COLO668 (cell line): Measurements from ENCODE around the gene MIER1.
A peak's percentile ranks its signal among the peaks of the same experiment; 100 is the strongest.
"Not testable (repeated sequence)": the region's sequence is repeated elsewhere in the genome, so short reads cannot be mapped to it uniquely, and the experiment has no call there.

Experiments used
- DNase-seq: peaks from one replicate; lab custom pipeline; 2025; ENCODE audit not compliant: unreplicated experiment; lab: John Stamatoyannopoulos, UW

MIER1 gene

DNA sequence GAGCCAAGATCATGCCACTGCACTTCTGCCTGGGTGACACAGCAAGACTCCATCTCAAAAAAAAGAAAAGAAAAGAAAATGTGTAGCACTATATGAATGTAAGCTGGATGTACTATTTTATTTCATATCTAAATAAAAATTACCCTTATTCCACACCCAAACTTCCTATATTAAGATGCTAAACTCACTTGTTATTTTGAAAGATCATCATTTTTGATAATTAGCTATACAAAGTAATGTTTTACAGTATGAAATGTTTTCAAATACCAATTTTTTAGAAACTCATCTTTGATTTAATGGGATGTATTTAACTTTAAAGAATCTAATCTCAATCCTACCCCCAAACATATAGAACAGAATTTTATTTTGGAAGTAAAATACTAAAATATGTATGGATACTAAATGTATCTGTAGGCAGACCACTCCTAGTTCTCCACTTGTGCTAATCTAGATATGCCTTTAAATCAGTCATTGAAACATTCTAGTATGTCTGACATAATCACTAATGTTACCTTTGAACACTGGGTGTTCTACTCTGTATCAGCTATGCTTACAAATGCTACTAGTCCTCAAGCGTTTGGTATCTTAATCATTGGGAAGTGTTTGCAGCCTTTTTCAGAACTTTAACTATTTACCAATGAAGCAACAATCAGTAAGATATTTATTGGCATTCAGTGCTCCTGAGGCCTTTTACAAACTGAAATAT lies 12.9 kb downstream of the MIER1 start:
- DNase-seq = no peak

DNA sequence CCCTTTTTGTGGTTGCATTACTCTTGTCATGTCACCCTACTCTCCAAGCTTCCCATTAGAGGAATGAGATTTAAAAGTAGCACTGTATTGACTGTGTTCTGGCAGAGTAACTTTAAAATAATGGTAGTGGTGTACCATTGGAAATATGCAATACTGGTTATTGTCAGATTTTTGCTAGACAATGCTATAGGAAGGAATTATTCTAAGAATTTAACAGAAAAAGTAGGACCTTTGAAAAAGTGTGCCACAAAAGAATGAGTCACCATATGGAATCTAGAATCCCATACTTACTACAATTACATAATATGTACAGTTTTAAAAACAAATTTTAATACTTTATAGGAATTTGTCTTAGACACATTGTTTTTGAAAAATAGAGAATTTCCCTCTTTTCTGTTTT lies 13.8 kb downstream of the MIER1 start:
- DNase-seq = no peak

DNA sequence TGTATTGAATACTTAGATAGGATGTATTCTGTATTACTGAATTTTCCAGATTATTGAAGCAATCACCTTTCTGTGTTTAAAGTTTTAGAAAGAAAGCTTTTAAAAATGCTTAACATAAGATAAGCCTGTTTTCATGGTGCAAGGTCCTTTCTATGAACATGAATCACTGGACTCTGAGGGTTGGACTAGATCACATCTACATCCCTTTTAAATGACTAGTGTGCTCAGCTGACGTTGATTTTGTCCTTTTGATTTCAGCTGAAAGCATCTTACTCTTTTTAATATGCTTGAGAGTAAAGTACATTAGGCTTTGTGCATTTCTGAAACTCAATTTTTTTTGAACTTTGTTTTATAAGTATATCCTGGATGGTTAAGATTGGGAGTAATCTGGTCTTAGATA lies 16.2 kb downstream of the MIER1 start:
- DNase-seq = no peak

DNA sequence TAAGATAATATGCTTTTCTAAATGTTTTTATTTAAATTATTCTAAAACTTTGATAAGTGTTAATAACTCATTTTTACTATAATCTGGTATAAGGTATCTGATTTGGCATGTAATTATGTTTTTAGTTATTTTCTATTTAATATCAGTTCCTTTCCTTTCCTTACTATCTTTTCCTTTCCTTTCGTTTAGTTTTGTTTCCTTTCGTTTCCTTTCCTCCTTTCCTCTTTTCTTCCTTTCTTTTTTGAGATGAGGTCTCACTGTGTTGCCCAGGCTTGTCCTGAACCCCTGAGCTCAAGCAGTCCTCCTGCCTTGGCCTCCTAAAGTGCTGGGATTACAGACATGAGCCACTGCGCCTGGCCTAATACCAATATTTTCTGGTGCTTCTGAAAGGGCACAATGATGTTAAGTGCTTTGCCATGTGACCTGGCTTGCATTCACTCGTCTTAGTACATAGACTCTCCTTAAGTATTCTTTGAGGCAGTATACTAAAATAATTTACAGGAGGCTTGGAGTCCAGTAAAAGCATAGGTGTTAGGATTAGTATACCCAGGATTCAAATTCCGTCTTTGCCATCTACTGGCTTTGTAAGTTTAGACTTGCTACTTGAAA lies 18.7 kb downstream of the MIER1 start:
- no peak for DNase-seq

DNA sequence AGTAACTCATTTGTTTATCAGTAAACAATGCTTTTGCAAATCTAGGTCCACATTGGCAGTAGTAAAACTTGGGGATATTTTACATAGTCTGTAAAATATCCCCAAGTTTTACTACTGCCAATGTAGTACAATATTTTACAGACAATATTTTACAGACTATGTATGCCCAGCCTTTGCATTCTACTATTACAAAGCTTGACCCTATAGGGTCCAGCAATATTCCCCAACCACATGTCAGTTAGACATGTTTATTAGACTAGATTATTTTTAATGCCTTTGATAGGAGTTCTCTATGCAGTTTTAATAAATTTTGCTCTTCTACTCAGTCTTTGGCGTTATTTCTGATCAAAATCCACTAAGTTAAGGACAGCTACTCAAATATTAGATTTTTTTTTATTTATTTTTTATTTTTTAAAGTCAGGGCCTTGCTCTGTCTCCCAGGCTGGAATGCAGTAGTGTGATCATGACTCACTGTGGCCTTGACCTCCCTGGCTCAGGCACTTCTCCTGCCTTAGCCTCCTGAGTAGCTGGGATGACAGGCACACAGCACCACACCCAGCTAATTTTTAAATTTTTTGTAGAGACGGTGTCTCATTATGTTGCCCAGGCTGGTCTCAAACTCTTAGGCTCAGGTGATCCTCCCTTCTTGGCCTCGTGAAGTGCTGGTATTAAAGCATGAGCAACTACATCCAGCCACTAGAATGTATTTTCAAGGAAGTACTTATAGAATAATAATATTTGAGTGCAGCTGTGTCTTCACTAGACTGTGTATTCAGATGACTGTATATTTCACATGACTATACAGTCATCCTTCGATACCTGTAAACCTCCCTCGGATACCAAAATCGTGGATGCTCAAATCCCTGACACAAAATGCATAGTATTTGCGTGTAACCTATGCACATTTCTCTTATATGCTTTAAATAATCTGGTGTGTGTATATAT lies 19.8 kb downstream of the MIER1 start:
- no peak for DNase-seq

DNA sequence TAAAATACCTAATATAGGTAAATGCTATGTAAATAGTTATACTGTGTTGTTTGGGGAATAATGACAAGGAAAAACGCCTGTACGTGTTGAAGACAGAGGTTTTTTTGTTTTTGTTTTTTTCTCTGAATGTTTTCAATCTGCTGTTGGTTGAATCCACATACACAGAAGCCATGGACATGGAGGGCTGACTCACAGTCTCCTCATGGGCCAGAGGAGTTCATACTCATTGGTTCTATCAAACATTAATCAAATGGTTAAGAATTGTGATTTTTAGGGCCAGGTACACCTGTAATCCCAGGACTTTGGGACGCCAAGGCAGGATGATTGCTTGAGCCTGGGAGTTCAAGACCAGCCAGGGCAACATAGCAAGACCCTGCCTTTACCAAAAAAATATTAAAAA lies 20.5 kb downstream of the MIER1 start:
- DNase-seq = no peak

DNA sequence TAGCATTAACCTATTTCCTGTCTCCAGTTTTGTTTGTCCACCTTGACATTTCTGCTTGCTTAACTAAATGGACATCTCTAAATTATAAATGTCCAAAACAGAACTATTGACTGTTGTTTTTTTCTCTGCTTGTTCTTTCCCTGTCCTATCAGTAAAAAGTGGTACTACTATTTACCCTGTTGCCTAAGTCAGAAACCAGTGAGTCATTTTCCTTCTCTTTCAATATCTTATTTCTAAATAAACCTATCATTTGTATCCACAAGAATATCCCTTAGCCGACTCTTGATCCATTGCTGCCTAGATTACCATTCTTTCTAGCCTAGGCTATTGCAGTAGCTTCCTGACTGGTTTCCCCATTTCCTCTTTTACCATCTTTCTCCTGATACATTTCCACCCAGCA lies 22.5 kb downstream of the MIER1 start:
- DNase-seq = no peak

DNA sequence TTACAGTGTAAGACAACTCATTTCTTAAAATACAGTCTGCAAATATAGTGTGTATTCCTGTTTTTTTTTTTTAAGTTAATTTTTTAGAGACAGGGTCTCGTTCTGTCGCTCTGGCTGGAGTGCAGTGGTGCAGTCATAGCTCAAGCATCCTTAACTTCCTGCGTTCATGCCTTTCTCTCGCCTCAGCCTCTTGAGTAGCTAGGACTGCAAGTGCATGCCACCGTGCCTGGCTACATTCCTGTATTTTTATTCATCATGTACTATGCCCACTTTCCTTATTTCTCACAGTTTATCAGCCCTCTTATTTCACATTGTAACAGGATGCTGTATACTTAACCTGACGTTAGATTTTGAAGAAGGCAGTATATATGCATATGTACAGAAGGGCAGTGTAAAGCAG lies 26.7 kb downstream of the MIER1 start:
- no peak for DNase-seq

DNA sequence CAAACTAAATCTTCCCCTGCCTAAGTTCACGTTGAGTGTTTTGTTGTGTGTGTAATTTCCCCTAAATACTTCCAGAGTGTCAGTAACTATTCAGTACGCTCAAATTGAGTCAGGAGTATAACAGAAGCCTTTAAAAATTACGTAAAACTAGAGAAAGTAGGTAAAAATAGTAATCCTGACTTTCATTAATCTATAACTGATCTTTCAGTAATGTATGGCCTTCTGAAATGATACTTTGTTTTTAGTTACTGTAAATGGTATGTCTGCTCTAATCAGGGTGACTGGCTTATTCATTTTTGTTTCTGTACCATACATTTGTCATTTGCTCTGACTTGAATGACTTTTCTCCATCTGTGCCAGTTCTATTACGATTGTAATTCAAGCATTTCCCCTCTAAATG lies 29.4 kb downstream of the MIER1 start:
- no peak for DNase-seq

DNA sequence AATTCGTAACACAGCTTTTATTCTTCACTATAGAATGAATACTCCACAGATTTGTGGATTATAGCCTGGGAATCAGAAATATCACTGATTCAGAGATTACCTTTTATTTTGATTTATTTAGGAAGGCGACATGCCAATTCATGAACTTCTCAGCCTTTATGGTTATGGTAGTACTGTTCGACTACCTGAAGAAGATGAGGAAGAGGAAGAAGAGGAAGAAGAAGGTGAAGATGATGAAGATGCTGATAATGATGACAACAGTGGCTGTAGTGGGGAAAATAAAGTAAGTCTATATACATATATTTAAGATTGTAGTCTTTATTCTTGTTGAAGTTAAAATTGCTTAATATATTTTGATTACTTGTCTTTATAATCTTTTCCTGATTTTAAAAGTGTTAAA lies 33.1 kb downstream of the MIER1 start:
- DNase-seq = no peak

DNA sequence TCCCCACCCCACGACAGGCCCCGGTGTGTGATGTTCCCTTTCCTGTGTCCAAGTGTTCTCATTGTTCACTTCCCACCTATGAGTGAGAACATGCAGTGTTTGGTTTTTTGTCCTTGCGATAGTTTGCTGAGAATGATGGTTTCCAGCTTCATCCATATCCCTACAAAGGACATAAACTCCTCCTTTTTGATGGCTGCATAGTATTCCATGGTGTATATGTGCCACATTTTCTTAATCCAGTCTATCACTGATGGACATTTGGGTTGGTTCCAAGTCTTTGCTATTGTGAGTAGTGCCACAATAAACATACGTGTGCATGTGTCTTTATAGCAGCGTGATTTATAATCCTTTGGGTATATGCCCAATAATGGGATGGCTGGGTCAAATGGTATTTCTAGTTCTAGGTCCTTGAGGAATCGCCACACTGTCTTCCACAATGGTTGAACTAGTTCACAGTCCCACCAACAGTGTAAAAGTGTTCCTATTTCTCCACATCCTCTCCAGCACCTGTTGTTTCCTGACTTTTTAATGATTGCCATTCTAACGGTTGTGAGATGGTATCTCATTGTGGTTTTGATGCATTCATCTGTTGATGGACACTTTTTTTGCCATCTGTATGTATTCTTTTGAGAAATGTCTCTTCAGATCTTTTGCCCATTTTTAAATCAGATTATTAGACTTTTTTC lies 41.5 kb downstream of the MIER1 start:
- DNase-seq = not testable (repeated sequence)

DNA sequence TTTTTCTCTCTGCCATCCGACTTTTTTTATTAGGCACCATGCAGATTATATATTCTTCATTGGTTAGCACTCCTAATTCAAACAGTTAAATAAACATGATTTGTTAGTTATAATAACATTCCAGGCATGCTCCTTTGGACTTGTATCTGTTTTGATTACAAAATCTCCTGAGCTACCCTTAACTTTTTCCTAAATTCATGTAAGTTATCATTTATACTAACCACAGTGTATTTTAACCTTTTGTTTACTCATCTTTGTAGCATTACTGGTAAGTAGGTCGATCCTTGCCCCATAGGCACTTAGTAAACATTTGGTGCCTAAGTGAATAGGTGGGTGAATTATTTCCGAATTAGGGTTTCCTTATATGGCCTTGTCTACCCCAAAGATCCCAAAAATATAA lies 43.8 kb downstream of the MIER1 start:
- no peak for DNase-seq

DNA sequence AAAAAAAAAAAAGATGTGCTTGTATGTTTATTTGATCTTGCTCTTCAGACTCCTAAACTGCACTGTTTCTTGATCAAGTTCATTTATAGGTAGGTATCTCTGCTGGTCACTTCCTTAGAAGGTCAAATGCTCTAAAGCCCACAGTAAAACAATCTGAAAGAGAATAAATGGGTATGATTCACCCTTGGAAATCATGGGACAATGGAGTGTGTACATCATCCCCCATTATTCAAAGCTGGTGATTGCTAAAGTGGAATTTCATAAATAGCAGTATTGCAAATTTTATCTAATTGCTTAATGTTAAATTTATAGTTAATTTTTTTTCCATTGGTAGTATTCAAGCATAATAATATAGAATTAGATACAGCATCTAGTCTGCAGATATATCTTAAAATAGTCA lies 53.4 kb downstream of the MIER1 start:
- DNase-seq = no peak

DNA sequence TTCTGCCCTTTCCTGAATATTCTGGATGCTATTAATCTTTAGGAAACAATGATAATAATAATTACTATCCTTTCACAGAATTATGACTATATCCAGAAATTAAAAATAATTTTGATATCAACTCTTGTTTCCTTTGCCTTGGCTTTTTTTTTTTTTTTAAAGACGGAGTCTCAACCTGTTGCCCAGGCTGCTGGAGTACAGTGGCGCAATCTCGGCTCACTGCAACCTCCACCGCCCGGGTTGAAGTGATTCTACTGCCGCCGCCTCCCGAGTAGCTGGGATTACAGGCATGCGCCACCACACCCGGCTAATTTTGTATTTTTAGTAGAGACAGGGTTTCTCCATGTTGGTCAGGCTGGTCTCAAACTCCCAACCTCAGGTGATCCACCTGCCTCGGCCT lies 54.8 kb downstream of the MIER1 start:
- not testable (repeated sequence) for DNase-seq

DNA sequence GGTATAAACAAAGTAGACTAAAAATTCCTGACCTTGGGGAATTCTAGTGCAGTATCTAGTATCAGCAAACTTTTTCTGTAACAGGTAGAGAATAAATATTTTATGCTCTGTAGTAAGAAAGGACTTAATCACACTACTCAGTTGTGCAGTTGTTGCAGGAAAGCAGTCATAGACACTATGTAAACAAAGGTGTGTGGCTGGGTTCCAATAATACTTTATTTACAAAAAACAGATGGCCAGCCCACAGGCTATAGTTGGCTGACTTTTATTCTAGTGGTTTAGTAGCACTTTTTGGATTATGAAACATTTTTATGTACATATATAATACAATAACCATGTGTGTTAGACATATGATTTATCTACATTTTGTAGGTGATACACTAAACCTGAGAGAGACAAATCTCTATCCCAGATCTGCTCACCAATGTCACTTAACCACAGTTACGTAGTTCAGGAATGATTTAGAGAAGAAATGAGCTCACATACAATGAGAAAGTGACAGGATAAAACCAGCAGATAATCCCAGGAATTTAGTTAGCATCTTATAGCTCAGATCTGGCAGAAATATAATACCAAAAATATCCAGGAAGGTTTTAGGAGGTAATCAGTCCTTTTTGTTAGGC lies 56.1 kb downstream of the MIER1 start:
- DNase-seq = no peak

DNA sequence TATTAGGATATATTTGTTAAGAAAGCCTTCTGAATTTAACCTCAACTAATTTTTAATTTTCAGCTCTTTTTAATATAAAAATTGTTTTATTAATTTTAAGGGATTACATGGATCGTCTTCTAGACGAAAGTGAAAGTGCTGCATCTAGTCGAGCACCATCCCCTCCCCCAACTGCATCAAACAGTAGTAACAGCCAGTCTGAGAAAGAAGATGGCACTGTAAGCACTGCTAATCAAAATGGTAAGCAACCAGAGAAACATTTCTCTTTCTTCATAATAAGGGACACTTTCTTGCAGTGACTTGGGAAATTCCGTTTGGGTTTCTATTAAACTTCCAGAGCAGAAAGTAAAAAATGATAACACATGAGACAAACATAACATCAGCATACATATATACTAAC lies 56.9 kb downstream of the MIER1 start:
- DNase-seq = peak; percentile 31

DNA sequence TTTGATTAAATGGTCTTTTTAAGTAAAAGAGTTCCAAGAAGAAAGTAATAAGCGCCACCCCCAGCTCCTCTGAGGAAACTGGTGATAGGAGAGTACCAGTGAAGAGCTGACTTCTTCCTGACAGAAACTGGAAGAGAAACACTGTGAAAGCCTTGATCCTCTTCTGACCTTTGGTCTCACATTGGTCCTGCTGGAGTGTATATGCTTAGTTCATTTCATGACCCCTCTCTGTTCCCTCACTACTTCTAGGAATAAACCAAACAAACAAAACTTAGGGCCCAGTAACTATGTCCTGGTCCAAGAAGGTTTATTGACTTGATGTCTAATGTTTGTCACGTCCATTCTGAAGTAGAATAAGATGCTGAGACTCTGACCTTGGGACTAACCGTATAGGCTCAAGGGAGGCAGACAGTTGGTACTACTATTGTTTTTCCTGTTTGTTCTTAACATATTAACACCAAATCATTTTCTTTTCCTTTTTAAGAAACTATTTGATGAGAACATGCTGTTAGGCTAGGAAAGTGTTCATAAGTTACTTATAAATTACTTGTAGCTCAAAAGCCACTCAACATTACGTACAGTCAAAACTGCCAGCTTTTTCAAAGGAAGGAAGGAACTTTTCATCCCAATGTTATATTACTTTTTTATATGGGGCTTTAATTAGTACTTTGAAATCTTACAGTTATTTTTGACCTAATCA lies 57.9 kb downstream of the MIER1 start:
- DNase-seq = no peak

DNA sequence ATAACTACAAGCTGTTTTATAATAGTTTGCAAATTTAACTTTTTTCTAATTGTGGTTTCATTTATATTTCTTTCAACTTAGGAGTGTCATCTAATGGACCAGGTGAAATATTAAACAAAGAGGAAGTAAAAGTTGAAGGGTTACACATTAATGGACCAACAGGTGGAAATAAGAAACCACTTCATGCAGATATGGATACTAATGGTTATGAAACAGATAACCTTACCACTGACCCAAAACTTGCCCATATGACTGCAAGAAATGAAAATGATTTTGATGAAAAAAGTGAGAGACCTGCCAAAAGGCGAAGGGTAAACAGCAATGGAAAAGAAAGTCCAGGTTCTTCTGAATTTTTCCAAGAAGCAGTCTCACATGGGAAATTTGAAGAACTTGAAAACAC lies 59.7 kb downstream of the MIER1 start:
- no peak for DNase-seq

DNA sequence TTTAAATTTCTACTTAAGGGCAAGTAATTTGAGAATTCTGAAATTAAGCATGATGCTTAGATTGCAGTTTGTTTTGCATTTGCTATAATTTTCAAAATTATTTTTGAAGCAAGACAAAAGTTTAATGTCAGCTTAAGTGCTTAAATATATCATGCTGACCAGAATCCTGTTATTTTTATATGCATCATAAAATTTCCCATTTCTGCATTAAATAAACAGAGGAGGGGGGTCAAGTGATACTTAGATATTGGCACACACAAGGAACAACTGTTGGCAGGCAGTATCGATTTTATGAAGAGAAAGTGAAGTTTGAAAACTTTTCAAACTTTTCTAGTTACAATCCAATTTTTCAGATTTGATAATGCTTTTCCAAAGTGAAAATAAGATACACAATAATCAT lies 61.0 kb downstream of the MIER1 start:
- DNase-seq = no peak

DNA sequence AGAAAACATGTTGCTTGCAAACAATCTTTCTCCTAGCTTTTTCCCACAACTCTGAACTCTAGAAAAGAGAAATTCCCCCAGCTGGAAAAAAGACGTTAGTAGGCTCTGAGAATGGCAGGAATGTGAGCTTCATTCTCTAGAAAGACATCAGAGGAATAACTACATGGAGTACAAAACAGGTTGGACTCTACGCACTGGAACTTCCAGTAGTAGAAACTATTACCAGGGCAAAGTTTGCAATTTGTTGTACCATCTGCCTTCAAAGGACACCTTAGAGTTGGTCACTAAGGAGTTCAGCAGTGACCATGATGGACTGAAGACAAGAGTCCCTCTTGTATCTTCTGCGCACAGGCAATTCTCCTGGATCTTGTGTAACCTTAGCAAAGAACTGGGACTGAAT lies 68.3 kb downstream of the MIER1 start:
- no peak for DNase-seq
